ENCODE measurements around the gene GRIK3. TPM values are rescaled to one million over a fixed set of nuclear protein-coding genes. Genes with fewer than 3 reads are reported as not detected.

GRIK3 gene
- total and polyA plus RNA-seq, 2 of the 8 experiments (the other 6 are each of a cell fraction or from before 2014, with no cell fraction given): 2.1 to 3.4 TPM

GRCh38 chr1:36765785-36766300, 268.5 kb downstream of the GRIK3 start (continued):
- TF ChIP-seq CHD7 (IDR thresholded peaks at IDR 0.05; ENCODE audit: insufficient replicate concordance, low read length) (no peak), SAP30 (IDR thresholded peaks at IDR 0.05; ENCODE audit: insufficient read depth, insufficient replicate concordance, low read length) (no peak), ATF3 (IDR thresholded peaks at IDR 0.05; ENCODE audit: insufficient read depth, low read depth, low read length) (no peak), TEAD4 (IDR thresholded peaks at IDR 0.05; ENCODE audit: low read depth, low read length) (0 out of 2 replicates have a peak, but pooled peaks have one; percentile 48)
